ENCODE data around the gene RFTN2. TPM values are rescaled to one million over a fixed set of nuclear protein-coding genes. Genes with fewer than 3 reads are reported as not detected.

The RFTN2 gene, protein sequence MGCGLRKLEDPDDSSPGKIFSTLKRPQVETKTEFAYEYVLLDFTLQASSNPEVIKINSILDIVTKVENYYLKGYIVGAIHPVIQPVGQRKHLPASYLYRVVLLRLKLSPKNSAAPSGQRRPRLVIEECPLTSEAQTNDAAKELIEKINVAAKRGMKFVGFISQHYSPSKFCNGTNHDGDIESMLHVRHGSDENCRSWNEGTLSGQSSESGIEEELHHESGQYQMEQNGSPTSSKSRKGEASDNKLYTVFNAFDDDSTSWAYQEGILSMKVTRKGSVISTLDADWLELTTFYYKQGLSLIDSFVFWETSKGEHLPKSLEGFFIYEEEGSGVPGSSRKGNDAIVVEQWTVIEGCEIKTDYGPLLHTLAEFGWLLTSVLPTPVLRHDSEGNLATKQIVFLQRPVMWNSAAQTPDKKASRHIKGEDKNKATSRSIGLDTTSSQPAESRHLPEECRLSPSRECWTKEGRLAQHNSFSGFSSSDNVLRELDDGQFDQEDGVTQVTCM
- total RNA-seq (10 to 100 TPM in 1 of 2 donors, 1 to 10 TPM in 1; 4.5 to 10.2 TPM), polyA plus RNA-seq (ENCODE audit: insufficient read length in 6 of 6) (10 to 100 TPM; 19.6 to 35.2 (median 24.8) TPM)
- long read RNA-seq, donor 1, full-length matches to known transcripts, result 7 of 25 reads
- long read RNA-seq, donor 1, partial matches to known transcripts, result 18 of 25 reads
- long read RNA-seq, donor 1, other reads (novel, unspliced or antisense), result 0 of 25 reads
- long read RNA-seq, donor 2, full-length matches to known transcripts, result 13 of 20 reads
- long read RNA-seq, donor 2, partial matches to known transcripts, result 7 of 20 reads
- long read RNA-seq, donor 2, other reads (novel, unspliced or antisense), result 0 of 20 reads
- long read RNA-seq, donor 3, full-length matches to known transcripts, result 4 of 4 reads
- long read RNA-seq, donor 3, partial matches to known transcripts, result 0 of 4 reads
- long read RNA-seq, donor 3, other reads (novel, unspliced or antisense), result 0 of 4 reads
- long read RNA-seq, donor 4, result 0 reads
- long read RNA-seq, donor 5, full-length matches to known transcripts, result 5 of 10 reads
- long read RNA-seq, donor 5, partial matches to known transcripts, result 5 of 10 reads
- long read RNA-seq, donor 5, other reads (novel, unspliced or antisense), result 0 of 10 reads
- long read RNA-seq, donor 6, full-length matches to known transcripts, result 5 of 5 reads
- long read RNA-seq, donor 6, partial matches to known transcripts, result 0 of 5 reads
- long read RNA-seq, donor 6, other reads (novel, unspliced or antisense), result 0 of 5 reads
- long read RNA-seq, donor 7, full-length matches to known transcripts, result 9 of 19 reads
- long read RNA-seq, donor 7, partial matches to known transcripts, result 10 of 19 reads
- long read RNA-seq, donor 7, other reads (novel, unspliced or antisense), result 0 of 19 reads
- long read RNA-seq, donor 8, full-length matches to known transcripts, result 5 of 19 reads
- long read RNA-seq, donor 8, partial matches to known transcripts, result 14 of 19 reads
- long read RNA-seq, donor 8, other reads (novel, unspliced or antisense), result 0 of 19 reads
- long read RNA-seq, donor 9, result 0 reads
- long read RNA-seq, donor 10, result 0 reads
- long read RNA-seq, donor 11, full-length matches to known transcripts, result 32 of 84 reads
- long read RNA-seq, donor 11, partial matches to known transcripts, result 52 of 84 reads
- long read RNA-seq, donor 11, other reads (novel, unspliced or antisense), result 0 of 84 reads
- long read RNA-seq, donor 12, full-length matches to known transcripts, result 3 of 3 reads
- long read RNA-seq, donor 12, partial matches to known transcripts, result 0 of 3 reads
- long read RNA-seq, donor 12, other reads (novel, unspliced or antisense), result 0 of 3 reads

DNA sequence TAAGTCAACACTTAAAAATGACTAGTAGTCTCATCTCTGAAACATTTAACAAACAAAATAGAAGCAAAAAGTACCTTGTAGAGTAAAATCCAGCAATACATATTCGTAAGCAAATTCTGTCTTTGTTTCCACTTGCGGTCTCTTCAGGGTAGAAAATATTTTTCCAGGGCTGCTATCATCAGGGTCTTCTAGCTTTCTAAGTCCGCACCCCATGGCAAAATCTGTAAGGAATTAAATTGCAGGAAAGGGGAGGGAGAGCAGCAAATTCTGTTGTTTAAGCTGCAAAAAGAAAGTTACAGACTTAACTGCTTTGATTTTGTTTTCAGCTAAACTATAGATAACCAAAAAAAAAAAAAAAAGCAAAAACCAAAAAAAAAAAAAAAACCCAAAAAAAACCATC lies at the start of gene RFTN2:
RFTN2 (minus strand) TSS at position 342 of the 400 bp plus-strand sequence; CDS start at position 213, 129 bp downstream.
- H3K27me3 ChIP-seq, result no peaks in the 10 kb centered on the region
- H3K4me3 ChIP-seq, result peak within 1 kb of the TSS; percentile 10 to 19
- H3K27ac ChIP-seq, result peak within 1 kb of the TSS; percentile 10 to 78
- no peaks in the 10 kb centered on the region for H3K36me3 ChIP-seq
- peak in 1 of 4 donors; percentile 34 for DNase-seq
- no peaks in the 10 kb centered on the region for H3K9me3 ChIP-seq
- H3K4me1 ChIP-seq, result no peaks in the 10 kb centered on the region
- intact Hi-C loops (cut with DNase I), result no loop called here
- TF ChIP-seq, protein P1, sequence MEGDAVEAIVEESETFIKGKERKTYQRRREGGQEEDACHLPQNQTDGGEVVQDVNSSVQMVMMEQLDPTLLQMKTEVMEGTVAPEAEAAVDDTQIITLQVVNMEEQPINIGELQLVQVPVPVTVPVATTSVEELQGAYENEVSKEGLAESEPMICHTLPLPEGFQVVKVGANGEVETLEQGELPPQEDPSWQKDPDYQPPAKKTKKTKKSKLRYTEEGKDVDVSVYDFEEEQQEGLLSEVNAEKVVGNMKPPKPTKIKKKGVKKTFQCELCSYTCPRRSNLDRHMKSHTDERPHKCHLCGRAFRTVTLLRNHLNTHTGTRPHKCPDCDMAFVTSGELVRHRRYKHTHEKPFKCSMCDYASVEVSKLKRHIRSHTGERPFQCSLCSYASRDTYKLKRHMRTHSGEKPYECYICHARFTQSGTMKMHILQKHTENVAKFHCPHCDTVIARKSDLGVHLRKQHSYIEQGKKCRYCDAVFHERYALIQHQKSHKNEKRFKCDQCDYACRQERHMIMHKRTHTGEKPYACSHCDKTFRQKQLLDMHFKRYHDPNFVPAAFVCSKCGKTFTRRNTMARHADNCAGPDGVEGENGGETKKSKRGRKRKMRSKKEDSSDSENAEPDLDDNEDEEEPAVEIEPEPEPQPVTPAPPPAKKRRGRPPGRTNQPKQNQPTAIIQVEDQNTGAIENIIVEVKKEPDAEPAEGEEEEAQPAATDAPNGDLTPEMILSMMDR (IDR thresholded peaks at IDR 0.05), result no peak
- ATAC-seq, result peak; percentile 21

DNA sequence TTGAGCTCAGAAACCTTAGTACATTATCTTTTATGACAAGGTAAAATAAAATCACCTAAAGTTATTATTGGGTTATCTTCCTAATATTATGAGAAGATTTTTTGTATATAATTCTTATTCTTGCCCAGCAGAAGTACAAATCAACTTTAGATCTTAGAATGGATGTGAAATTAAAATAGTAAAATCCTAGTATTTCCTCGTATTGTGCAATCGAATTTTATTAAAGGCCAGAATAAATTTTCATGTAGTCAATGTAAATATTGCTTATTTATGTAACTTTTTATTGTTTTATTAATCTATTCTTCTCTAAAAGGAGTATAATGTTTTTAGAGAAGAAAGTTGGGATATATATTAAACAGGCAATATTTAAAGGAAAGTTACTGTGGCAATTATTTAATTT lies 42.5 kb upstream of the RFTN2 start:
- H3K9me3 ChIP-seq, result no peaks in the 10 kb centered on the region
- H3K4me3 ChIP-seq, result no peak overlapping the region
- no peak overlapping the region for H3K27ac ChIP-seq
- peaks cover 0 to 8% of the 10 kb centered on the region in 2 donors for H3K36me3 ChIP-seq
- ATAC-seq (no peak), DNase-seq (no peak)
- TF ChIP-seq, protein P1 (IDR thresholded peaks at IDR 0.05), result no peak
- intact Hi-C loops (cut with DNase I), result loop anchor here in 1 of 2 donors (10.0 kb wide), 1 partner anchor 57 kb away; no protein-coding TSS in a partner anchor
- no peaks in the 10 kb centered on the region for H3K4me1 ChIP-seq
- H3K27me3 ChIP-seq, result no peaks in the 10 kb centered on the region

DNA sequence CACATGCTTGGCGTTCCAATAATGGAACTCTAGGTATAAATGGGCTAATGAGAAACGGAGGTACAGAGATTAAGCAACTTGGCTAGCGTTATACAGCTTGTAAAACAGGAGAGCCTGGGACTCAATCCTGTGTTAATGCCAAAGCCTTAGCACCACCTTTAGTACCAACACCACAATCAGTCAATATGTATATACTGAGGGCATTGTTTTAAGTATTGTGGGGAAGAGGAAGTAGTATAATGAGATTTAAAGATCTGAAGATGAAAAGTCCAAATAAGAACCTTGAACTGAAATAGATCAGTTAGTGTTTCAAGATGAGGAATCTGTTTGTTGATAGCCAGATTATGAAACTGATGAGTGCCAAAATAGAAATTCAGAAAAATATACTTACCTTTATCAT lies 37.9 kb upstream of the RFTN2 start:
- Histone ChIP-seq H3K4me1 (peaks cover 6 to 7% of the 10 kb centered on the region in 2 donors), H3K27me3 (no peaks in the 10 kb centered on the region), H3K4me3 (no peak overlapping the region), H3K36me3 (peaks cover 0 to 8% of the 10 kb centered on the region in 2 donors), H3K9me3 (no peaks in the 10 kb centered on the region), H3K27ac (no peak overlapping the region)
- ATAC-seq (no peak), DNase-seq (no peak)
- intact Hi-C loops (cut with DNase I), result loop anchor here in 1 of 2 donors (10.0 kb wide), 1 partner anchor 62 kb away; no protein-coding TSS in a partner anchor
- TF ChIP-seq, protein P1 (IDR thresholded peaks at IDR 0.05), result no peak

DNA sequence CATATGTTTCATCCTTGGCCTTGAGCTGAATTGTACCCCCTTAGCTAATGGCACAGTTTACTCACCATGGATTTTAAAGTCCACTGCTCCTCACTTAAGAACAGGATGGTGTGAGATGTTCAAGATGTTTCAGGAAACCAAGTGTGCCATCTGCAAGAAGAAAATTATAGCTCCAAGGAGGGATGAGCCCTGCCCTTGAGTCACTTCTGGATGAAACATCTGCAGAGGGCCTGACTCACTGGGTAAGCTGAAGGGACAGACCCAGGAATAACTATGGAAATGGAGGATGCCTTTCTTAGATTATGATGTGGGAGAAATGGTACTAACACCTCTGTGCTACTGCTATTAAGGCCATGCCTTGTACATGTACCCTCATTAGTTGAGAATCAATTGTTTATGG lies 36.2 kb upstream of the RFTN2 start:
- TF ChIP-seq, protein P1 (IDR thresholded peaks at IDR 0.05), result no peak
- no peaks in the 10 kb centered on the region for H3K9me3 ChIP-seq
- H3K27me3 ChIP-seq, result no peaks in the 10 kb centered on the region
- peaks cover 0 to 8% of the 10 kb centered on the region in 2 donors for H3K36me3 ChIP-seq
- peaks cover 21 to 24% of the 10 kb centered on the region in 2 donors for H3K4me1 ChIP-seq
- DNase-seq (no peak), ATAC-seq (no peak)
- intact Hi-C loops (cut with DNase I), result loop anchor here in 1 of 2 donors (10.0 kb wide), 1 partner anchor 63 kb away; no protein-coding TSS in a partner anchor
- no peak overlapping the region for H3K27ac ChIP-seq
- no peak overlapping the region for H3K4me3 ChIP-seq

Measured in left lung (tissue), 14 donors.